HG03469 (cell line): ENCODE data around the gene BSCL2.
"Not testable (repeated sequence)": the region's sequence is repeated elsewhere in the genome, so short reads cannot be mapped to it uniquely, and the experiment has no call there.

ENCODE experiments used
- ATAC-seq: cut with Tn5 transposase; IDR thresholded peaks from one replicate; pipeline ENCODE4 v1.9.1; 2021; ENCODE audit warnings: mild to moderate bottlenecking, moderate library complexity, moderate number of reproducible peaks; ENCODE audit not compliant: unreplicated experiment

Gene BSCL2

DNA sequence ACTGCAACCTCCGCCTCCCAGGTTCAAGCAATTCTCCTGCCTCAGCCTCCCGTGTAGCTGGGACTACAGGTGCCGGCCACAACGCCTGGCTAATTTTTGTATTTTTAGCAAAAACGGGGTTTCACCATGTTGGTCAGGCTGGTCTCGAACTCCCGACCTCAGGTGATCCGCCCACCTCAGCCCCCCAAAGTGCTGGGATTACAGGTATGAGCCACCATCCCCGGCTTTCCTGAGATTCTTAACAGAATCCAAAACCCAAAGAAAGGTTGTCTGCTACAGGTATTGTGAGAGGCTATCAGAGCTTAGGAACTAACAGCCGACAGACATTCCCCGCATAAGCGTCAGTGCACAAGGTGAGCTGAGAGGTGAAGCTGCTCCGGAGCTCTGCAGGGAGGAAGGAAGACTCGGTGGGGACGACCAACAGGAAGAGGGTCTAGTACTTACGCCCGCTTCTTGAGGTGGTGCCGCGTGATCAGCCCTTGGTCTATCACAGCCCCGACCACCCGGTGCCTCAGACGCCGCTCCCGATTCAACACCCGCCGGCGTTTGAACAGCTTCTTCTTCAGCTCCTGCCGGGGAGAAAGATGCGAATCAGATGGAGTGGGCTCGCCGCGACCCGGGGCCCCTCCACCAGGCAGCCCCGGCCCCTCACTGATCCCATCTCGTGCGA lies 42.7 kb downstream of the BSCL2 start:
- ATAC-seq: no peak

GRCh38 chr11:62656796-62657429 lies 50.3 kb downstream of the BSCL2 start:
- no peak for ATAC-seq

DNA sequence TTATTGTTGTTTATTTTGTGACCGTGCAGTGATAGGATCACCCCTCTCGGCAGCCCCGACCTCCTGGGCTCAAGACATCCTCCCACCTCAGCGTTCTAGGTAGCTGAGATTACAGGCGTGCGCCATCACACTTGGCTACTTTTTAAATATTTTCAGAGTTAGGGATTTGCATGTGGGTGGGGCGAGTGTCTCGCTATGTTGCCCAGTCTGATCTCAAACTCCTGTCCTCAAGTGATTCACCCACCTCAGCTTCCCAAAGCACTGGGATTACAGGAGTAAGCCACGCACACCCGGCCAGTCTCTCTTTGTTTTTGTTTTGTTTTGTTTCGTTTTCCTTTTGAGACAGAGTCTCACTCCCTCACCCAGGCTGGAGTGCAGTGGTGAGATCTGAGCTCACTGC lies 52.9 kb downstream of the BSCL2 start:
- no peak for ATAC-seq

DNA sequence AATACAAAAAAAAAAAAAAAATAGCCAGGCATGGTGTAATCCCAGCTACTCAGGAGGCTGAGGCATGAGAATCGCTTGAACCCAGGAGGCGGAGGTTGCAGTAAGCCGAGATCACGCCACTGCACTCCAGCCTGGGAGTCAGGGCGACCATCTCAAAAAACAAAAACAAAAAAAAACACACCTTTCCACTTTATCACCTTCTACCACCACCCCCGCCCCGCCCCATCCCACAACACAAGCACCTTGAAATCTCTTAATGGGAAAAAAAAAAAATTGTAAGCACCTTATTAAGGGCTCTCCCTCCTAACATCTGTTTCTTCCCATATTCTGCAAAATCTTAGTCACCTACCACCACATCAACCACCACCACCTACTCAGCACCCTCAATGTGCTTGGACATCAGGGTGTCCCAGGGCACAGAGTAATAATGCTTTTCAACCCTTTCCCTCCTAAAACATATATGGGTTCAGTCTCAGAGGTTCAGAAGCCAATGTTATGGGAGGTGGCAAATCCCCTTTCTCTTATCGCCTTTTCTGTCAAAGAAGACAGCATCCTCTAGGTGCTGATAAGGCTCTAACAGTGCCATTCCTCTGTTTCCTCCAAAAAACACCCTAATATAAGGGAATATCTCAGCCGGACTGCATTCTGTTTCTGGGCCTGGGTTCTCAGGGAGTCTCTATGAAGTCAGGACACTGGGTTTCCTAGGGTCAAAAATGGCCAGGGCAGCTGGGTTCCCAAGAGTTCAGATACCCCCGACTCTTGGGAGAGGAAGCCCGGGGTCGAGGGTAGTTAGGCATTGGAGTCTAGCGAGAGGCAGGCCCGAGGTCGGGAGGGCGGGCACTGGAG lies 54.8 kb downstream of the BSCL2 start:
- no peak for ATAC-seq

DNA sequence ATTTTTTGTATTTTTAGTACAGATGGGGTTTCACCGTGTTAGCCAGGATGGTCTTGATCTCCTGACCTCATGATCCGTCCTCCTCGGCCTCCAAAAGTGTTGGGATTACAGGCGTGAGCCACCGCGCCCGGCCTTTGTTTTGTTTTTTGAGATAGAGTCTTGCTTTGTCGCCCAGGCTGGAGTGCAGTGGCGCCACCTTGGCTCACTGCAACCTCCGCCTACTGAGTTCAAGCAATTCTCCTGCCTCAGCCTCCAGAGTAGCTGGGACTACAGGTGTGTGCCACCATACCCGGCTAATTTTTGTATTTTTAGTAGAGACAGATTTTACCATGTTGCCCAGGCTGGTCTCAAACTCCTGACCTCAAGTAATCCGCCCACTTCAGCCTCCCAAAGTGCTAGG lies 56.9 kb downstream of the BSCL2 start:
- not testable (repeated sequence) for ATAC-seq

DNA sequence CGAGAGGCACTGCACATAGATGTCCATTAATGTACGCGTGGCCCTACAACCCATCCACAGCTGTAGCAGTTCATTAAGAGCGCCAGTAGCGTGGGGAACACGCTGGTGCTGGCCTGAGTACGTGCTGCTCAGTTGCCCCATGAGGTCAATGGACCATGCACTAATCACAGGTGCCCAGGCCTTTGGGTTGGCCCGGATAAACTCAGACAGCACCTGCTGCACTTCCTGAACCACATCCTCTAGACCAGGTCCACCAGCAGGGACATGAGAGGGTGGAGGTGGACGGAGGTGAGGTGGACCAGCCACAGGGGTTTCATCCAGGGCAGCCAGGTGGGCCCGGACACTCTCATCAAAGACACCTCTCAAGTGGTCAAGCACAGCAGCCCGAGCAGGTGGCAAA lies 57.7 kb downstream of the BSCL2 start:
- ATAC-seq: no peak

GRCh38 chr11:62648967-62649364 lies 58.3 kb downstream of the BSCL2 start:
- no peak for ATAC-seq

DNA sequence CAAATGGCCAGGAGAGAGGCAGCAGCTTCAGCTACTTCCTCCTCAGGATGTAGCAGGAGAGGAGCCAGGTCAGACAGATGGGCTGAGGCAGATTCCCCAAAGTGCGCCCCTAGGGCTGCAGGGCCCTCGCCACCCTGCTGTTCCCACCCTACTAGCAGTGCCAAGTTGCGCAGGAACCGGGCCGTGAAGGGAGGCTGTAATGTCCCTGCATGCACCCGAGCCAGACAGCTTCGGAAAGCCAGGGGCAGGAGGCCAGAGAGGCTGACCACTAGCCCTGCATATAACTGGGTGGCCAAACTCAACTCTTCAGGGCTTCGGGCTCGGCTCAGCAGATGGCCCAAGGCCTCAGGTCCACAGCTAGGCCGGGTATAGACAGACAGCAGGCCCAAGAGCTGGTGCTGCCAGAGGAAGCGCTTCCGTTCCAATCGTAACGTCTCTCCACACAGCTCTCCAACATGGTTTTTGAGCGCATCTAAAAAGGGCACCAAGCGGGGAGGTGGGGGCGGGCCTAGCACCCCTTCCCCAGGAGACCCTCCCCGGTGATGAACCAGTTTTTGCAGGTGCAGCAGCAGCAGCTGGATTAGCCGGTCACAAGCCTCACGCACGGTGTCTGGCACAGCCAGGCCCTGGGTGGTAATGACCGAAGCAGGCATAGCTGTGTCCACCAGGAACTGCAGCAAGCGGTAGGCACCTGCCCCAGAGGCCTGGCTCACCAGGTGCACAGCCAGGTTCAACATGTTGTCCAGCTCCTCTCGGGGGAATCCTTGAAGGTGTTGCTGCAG lies 58.8 kb downstream of the BSCL2 start:
- no peak for ATAC-seq

GRCh38 chr11:62647609-62648005 lies 59.6 kb downstream of the BSCL2 start:
- no peak for ATAC-seq

GRCh38 chr11:62646825-62647608 lies 60.2 kb downstream of the BSCL2 start:
- no peak for ATAC-seq

- ATAC-seq: peak; percentile 68
Observed at GRCh38 chr11:62645946-62646824, 61.0 kb downstream of the BSCL2 start, which contains the start of gene GANAB. Gene GANAB (minus strand): TSS chr11:62646613. CDS start chr11:62646599, 14 bp downstream.

- no peak for ATAC-seq
Observed at GRCh38 chr11:62645671-62645945, 61.6 kb downstream of the BSCL2 start.

DNA sequence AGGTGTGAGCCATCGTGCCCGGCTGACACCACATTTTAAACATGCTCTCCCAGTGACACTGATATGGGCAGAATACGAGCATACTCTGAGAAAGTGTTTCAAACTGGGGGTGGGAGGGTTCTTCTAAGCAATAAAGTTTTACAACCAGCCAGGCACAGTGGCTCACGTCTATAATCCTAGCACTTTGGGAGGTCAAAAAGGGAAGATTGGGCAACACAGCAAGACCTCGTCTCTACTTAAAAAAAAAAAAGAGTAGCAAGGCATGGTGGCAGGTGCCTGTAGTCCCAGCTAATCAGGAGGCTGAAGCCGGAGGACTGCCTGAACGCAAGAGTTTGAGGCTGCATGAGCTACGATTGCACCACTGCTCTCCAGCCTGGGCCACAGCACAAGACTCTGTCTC lies 63.0 kb downstream of the BSCL2 start:
- no peak for ATAC-seq
